Liver (tissue), 9 donors: ENCODE results near the gene FKBP9. TPM values are rescaled to one million over a fixed set of nuclear protein-coding genes. Genes with fewer than 3 reads are reported as not detected.
"Not testable (repeated sequence)": the region's sequence is repeated elsewhere in the genome, so short reads cannot be mapped to it uniquely, and the experiment has no call there.

Experiments
- DNase-seq: peaks from one replicate; pipeline ENCODE4 v3.0.0-alpha.2; 2017; ENCODE audit warnings: low spot score
- H3K27ac ChIP-seq, 2 donors: one replicate each; pipeline ENCODE4 v1.7.0; 2013; ENCODE audit warnings: inconsistent platforms in 2 of 2, low read length in 2 of 2, control low read depth in 1 of 2, low read depth in 1 of 2, mild to moderate bottlenecking in 1 of 2
- H3K27me3 ChIP-seq, 4 donors: one replicate each; pipeline versions ENCODE4 v1.6.1 to v1.7.0; 2013; ENCODE audit warnings: low read length in 3 of 4, inconsistent platforms in 1 of 4, mild to moderate bottlenecking in 1 of 4, moderate library complexity in 1 of 4; ENCODE audit not compliant: control insufficient read depth in 4 of 4, insufficient read depth in 4 of 4
- H3K36me3 ChIP-seq, 4 donors: one replicate each; pipeline versions ENCODE4 v1.6.1 to v1.7.0; 2013; ENCODE audit warnings: low read length in 3 of 4, mild to moderate bottlenecking in 3 of 4, low read depth in 1 of 4, moderate library complexity in 1 of 4; ENCODE audit not compliant: control insufficient read depth in 4 of 4, insufficient read depth in 3 of 4
- H3K4me1 ChIP-seq, 4 donors: one replicate each; pipeline versions ENCODE4 v1.6.1 to v1.7.0; 2013; ENCODE audit warnings: low read length in 3 of 4, mild to moderate bottlenecking in 3 of 4, moderate library complexity in 1 of 4; ENCODE audit not compliant: control insufficient read depth in 4 of 4, insufficient read depth in 4 of 4
- H3K4me3 ChIP-seq, 3 donors: one replicate each; pipeline versions ENCODE4 v1.6.1 to v1.7.0; 2013; ENCODE audit warnings: low read length in 3 of 3, control low read depth in 1 of 3, low read depth in 1 of 3, mild to moderate bottlenecking in 1 of 3
- H3K9ac ChIP-seq, 2 donors: one replicate each; pipeline ENCODE4 v1.7.0; 2013; ENCODE audit warnings: low read length in 2 of 2, mild to moderate bottlenecking in 2 of 2, moderate library complexity in 2 of 2, control low read depth in 1 of 2, low read depth in 1 of 2
- H3K9me3 ChIP-seq, 4 donors: one replicate each; pipeline versions ENCODE4 v1.6.1 to v1.7.0; 2013; ENCODE audit warnings: low read length in 3 of 4; ENCODE audit not compliant: control insufficient read depth in 4 of 4
- WGBS: extraction: QIAGEN DNeasy Blood & Tissue Kit; methylation state at CpG from one replicate; pipeline ENCODE4 v1.1.7; 2013; 5-methylcytosine and 5-hydroxymethylcytosine counted together
- polyA plus RNA-seq, 2 donors: library from polyadenylated mRNA; stranded (reverse) in 1 of 2; unstranded in 1 of 2; fragments of 200-250 nt in 1 of 2; fragments of >200 nt in 1 of 2; fragmentation: Nextera tagmentation in 1 of 2; extraction: Ambion mirVana in 1 of 2; gene quantifications; one replicate each; pipeline versions ENCODE4 v1.2.1 to v1.2.3, GENCODE V29; 2013 to 2015
- total RNA-seq, 2 donors: library from RNA; depleted of rRNA; stranded (reverse); fragments of >200 nt; gene quantifications; one replicate each; pipeline ENCODE4 v1.2.3, GENCODE V29; 2014
- donor health status: healthy.
- donor health status: healthy.
- donor health status: healthy.
- donor health status: healthy.
- donor health status: healthy.

Gene FKBP9
- total and polyA plus RNA-seq, 4 donors: 13.7 to 44.8 (median 20.2) TPM

DNA sequence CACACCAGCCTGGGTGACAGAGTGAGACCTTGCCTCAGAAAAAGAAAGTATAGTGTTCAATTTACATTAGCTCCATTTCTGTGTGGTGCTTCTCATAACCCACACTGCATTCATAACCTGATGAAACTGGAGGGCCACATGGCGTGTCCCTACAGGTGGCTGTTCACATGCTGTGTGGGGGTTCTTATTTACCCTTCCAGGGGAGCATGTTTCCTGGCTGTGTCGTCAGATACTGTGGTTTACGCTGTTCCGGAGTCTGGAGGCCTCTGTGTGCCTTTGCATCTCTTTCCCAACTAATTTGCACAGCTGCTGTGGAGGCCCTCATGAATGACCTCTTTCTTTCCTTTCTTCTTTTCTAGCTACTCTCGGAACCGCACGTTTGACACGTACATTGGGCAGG lies 30.9 kb downstream of the FKBP9 start:
- not testable (repeated sequence) for DNase-seq, H3K4me3 ChIP-seq, H3K4me1 ChIP-seq, H3K27me3 ChIP-seq, H3K27ac ChIP-seq, H3K9me3 ChIP-seq, H3K36me3 ChIP-seq, H3K9ac ChIP-seq
- 87% methylated on average over 7 of the region's 8 CpGs for WGBS

DNA sequence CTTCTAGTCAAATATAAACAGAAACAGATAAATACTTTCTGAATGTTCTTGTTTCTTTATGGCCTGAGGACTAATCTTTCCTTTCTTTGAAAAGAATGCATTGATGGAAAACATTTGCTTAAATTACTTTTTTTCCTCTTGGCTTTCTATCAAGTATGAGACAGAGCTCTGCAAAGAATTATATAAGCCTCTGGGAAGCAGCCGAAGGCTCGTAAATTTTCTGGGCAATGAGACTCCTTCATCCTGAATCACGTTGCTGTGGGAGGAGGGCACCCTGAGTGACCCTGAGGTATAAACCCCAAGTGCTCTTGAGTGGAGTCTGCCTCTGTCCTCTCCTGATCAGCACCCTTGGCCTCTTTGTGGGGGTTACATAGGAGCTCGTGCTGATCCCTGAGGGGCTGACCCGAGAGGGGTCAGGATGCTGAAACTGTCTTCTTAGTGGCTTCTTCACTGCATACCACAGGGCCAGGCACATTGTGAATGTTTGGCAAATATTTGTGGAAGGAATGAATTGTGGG lies 33.9 kb downstream of the FKBP9 start:
- not testable (repeated sequence) for H3K9me3 ChIP-seq, DNase-seq, H3K9ac ChIP-seq, H3K36me3 ChIP-seq, H3K27ac ChIP-seq, H3K4me1 ChIP-seq, H3K27me3 ChIP-seq, H3K4me3 ChIP-seq
- 81% methylated on average over 4 of the region's 5 CpGs for WGBS

DNA sequence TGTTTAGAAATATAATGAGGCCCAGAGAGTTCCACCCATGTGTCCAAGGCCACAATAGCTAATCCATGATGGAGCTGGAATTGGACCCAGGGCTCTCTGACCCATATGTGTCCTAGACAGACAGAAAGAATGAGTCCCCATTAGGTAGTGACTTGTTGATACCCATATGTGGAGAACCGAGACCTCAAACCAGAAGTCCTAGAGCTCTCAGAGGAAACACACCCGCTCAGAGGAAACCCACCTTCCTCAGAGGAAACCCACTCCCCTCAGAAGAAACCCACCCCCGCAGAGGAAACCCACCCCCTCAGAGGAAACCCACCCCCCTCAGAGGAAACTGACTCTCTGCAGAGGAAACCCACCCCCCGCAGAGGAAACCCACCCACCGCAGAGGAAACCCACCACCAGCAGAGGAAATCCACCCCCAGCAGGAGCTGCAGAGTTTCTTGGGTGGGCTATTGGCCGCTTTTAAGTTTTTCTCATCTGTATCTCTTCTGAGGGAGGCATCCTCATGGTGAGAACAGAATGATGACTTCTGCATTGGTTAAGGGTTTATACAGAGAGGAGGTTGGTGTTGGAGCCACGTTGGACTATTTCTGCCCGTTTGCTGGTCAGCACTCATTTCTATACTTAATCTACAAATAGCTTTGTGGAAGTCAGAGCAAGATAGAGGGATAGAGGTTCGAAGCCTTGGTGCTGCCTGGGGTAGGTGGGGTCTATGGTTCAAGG lies 34.9 kb downstream of the FKBP9 start:
- not testable (repeated sequence) for H3K9ac ChIP-seq, H3K9me3 ChIP-seq, H3K4me1 ChIP-seq, H3K27ac ChIP-seq, DNase-seq, H3K36me3 ChIP-seq, H3K4me3 ChIP-seq, H3K27me3 ChIP-seq
- WGBS: 75% methylated on average over 9 of the region's 9 CpGs

DNA sequence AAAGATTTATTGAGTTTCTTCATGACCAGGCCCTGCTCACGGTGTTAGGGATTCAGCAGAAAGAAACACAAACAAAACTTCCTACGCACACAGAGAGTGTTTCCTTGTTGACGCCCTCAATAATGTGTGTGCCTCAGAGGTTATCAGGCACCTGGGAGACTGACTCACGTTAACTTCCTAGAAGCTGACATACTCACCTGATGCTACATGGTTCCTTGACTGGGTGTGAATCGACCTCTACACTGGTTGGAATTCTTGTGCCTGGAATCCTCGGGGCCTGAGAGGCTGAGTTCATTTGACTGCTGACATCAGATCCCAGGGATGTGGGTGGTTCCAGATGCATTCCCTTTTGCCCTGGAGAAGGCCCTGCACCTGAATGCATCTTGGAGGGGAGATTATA lies 35.5 kb downstream of the FKBP9 start:
- 75% methylated on average over 6 of the region's 6 CpGs for WGBS
- H3K27ac ChIP-seq, H3K9me3 ChIP-seq, H3K36me3 ChIP-seq, H3K27me3 ChIP-seq, H3K4me1 ChIP-seq, DNase-seq, H3K9ac ChIP-seq, H3K4me3 ChIP-seq: not testable (repeated sequence)

DNA sequence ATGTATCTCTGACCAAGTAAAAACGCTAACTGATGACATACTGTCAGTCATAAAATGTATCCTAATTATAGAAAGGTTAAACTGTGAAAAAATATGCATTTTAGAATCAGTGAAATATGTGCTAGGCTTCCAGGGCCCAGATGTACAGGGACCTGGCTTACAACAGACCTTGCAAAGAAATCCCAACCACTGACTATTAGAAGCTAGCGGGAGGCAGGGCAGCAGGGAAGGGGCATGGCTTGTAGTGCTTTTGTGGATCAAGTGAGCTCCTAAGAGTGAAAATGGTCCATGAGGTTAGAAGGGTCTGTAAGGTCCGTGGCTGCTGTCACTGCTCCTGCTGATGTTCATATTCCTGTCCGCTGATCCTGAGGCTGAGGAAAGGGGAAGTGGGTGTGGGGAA lies 40.7 kb downstream of the FKBP9 start:
- DNase-seq, H3K27me3 ChIP-seq, H3K9me3 ChIP-seq, H3K36me3 ChIP-seq, H3K4me1 ChIP-seq, H3K27ac ChIP-seq, H3K9ac ChIP-seq, H3K4me3 ChIP-seq: not testable (repeated sequence)
- WGBS: 78% methylated on average over 3 of the region's 4 CpGs

DNA sequence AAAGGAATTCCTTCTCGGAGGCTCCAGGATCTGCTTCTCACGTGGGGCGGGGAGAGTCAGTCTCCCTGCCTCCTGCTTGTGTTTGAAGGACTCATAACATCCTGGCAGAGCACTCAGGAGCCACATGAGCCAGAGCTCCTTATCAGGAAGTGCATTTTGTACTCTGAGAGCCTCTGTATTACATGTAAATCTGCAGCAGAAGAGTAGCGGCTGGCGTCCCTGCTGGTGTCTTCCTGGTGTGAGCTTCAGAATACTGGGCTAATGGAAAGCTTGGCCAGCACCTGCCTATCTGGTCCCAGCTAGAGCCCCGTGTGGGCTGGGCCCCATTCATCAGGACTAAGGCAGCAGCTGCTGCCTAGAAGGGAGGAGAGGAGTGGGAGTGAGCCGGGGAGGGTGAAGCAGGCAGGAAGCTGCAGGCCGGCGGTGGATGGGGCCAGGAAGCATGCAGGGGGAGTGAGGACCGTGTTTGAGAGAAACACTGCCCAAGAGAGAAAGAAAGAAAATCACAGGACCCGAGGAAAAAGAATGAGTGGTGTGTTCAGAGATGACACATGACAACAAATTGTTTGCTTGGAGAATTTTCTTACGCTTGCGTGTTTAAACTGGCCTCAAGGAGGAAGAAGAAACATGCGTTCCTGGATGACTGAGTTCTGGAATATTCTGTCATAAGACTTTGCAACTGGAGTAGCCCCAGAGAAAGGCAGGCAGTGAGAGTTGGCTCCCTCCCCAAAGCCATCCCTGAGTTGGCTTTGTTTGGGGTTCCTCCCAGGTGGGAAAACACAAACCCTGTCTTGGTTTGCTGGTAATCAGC lies 41.3 kb downstream of the FKBP9 start:
- H3K4me3 ChIP-seq, H3K4me1 ChIP-seq, H3K9ac ChIP-seq, H3K36me3 ChIP-seq, H3K27me3 ChIP-seq, DNase-seq, H3K27ac ChIP-seq, H3K9me3 ChIP-seq: not testable (repeated sequence)
- 50% methylated on average over 14 of the region's 14 CpGs for WGBS

DNA sequence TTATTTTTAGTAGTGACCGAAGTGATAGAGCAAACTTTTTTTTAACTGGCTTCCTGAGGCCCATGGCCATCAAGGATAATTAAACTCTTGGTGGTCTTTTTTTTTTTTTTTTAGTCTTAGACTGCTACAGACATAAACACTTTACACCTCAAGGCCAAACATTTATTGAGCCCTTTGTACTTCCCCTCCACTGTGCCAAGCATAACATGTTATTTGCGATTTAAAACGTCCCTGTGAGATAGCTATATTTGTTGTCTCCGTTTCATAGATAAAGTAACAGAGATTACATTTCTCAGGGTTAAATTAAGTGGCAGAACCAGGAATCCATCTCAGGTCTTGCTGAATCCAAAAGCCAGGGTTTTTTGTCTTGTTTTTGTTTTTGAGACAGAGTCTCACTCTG lies 42.1 kb downstream of the FKBP9 start:
- H3K27me3 ChIP-seq, H3K4me1 ChIP-seq, H3K4me3 ChIP-seq, H3K36me3 ChIP-seq, DNase-seq, H3K9ac ChIP-seq, H3K27ac ChIP-seq, H3K9me3 ChIP-seq: not testable (repeated sequence)
- WGBS: 24% methylated on average over 4 of the region's 4 CpGs

DNA sequence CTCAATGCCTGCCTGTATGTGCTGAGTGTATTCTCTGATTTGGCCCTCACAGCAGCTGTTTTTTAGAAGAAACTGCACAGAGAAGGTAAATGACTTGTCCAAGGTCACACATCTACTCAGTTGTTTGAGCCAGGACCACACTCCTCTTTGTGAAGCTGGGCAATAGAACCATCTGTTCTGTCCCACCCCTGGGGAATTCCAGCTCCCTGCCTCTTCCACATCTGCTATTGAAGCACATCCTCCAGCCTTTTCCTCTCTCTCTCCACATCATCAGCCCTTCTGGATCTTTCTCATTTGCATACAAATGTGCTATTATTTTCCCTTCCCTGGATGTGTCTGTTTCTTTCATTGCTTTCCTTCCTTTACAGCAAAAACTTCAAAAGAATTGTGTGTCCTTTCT lies 45.9 kb downstream of the FKBP9 start:
- not testable (repeated sequence) for H3K4me3 ChIP-seq, H3K36me3 ChIP-seq, DNase-seq, H3K27me3 ChIP-seq, H3K9me3 ChIP-seq, H3K9ac ChIP-seq, H3K27ac ChIP-seq, H3K4me1 ChIP-seq
